H1 (cell line): ENCODE results near the gene PEAK3. TPM values are rescaled to one million over a fixed set of nuclear protein-coding genes. Genes with fewer than 3 reads are reported as not detected.

Experiments used
- CTCF ChIA-PET: fragments of 300-600 bp; sonication (Branson Sonifier 250); formaldehyde crosslinking; loops from one replicate; lab custom pipeline; 2021; ENCODE audit not compliant: partially characterized antibody; lab: Charles Lee
- POLR2A ChIA-PET: fragments of 300-600 bp; sonication (Branson Sonifier 250); formaldehyde crosslinking; loops from one replicate; lab custom pipeline; 2021; ENCODE audit warnings: inconsistent platforms; ENCODE audit not compliant: partially characterized antibody; lab: Charles Lee
- DNase-seq, 2 experiments: peaks; one replicate each; pipeline versions ENCODE4 v3.0.0 to v3.0.0-alpha.2; 2010 to 2022; ENCODE audit warnings: low spot score in 2 of 2, low read depth in 1 of 2, mixed read lengths in 1 of 2
- FAIRE-seq: peaks from 2 replicates; lab custom pipeline; 2011; peaks lifted over from hg19 to GRCh38; lab: Jason Lieb, UNC
- H2AFZ ChIP-seq: 2 replicates; pipeline ENCODE4 v1.8.1; 2012; ENCODE audit warnings: low read length, inconsistent platforms
- H2AK5ac ChIP-seq: 2 replicates; pipeline ENCODE4 v1.6.1; 2013; ENCODE audit warnings: low read depth, low read length
- H2BK120ac ChIP-seq: replicated peaks from 2 replicates; pipeline ENCODE3; 2013; ENCODE audit warnings: low read depth, low read length, inconsistent platforms
- H2BK12ac ChIP-seq: 2 replicates; pipeline ENCODE4 v1.6.1; 2013; ENCODE audit warnings: low read depth, low read length
- H2BK15ac ChIP-seq: 2 replicates; pipeline ENCODE4 v1.6.1; 2013; ENCODE audit warnings: low read length
- H2BK20ac ChIP-seq: 2 replicates; pipeline ENCODE4 v1.6.1; 2013; ENCODE audit warnings: low read length
- H2BK5ac ChIP-seq: 2 replicates; pipeline ENCODE4 v1.6.1; 2013; ENCODE audit warnings: low read depth, low read length
- H3K14ac ChIP-seq: 2 replicates; pipeline ENCODE4 v1.6.1; 2013; ENCODE audit warnings: inconsistent platforms; ENCODE audit not compliant: insufficient read length
- H3K18ac ChIP-seq: 2 replicates; pipeline ENCODE4 v1.6.1; 2013; ENCODE audit warnings: low read length; ENCODE audit errors: extremely low read depth
- H3K23ac ChIP-seq: 2 replicates; pipeline ENCODE4 v1.6.1; 2013; ENCODE audit warnings: inconsistent platforms; ENCODE audit not compliant: insufficient read length
- H3K23me2 ChIP-seq: 2 replicates; pipeline ENCODE4 v1.6.1; 2013; ENCODE audit warnings: low read depth, low read length
- H3K27ac ChIP-seq: 2 replicates; pipeline ENCODE4 v1.6.1; 2011; ENCODE audit warnings: low read depth, low read length, inconsistent platforms
- H3K27me3 ChIP-seq, 4 experiments: replicated peaks in 1 of 4; 1 replicate in 1 of 4; 2 replicates in 3 of 4; pipeline versions ENCODE4 v1.6.1 to v1.8.1; 2011 to 2013; ENCODE audit warnings: low read length in 3 of 4, mild to moderate bottlenecking in 3 of 4, inconsistent platforms in 2 of 4, mixed read lengths in 2 of 4, moderate library complexity in 1 of 4; ENCODE audit not compliant: control insufficient read depth in 3 of 4, insufficient read depth in 3 of 4; ENCODE audit errors: extremely low read depth in 1 of 4
- H3K36me3 ChIP-seq, 4 experiments: 2 replicates each; pipeline versions ENCODE4 v1.6.1 to v1.8.1; 2011 to 2013; ENCODE audit warnings: mild to moderate bottlenecking in 4 of 4, low read length in 3 of 4, moderate library complexity in 2 of 4, control low read depth in 1 of 4, inconsistent platforms in 1 of 4; ENCODE audit not compliant: insufficient read depth in 4 of 4, control insufficient read depth in 2 of 4
- H3K4ac ChIP-seq: replicated peaks from 2 replicates; pipeline ENCODE3; 2013; ENCODE audit warnings: low read length, low read depth, mixed read lengths, inconsistent platforms; ENCODE audit not compliant: insufficient read length
- H3K4me1 ChIP-seq, 4 experiments: replicated peaks in 1 of 4; 1 replicate in 1 of 4; 2 replicates in 3 of 4; pipeline versions ENCODE4 v1.6.1 to v1.8.1; 2011 to 2013; ENCODE audit warnings: low read length in 3 of 4, inconsistent platforms in 2 of 4, mixed read lengths in 1 of 4; ENCODE audit not compliant: insufficient read depth in 4 of 4, control insufficient read depth in 3 of 4
- H3K4me2 ChIP-seq, 2 experiments: 2 replicates each; pipeline versions ENCODE4 v1.6.1 to v1.8.1; 2011 to 2013; ENCODE audit warnings: low read depth in 2 of 2, low read length in 2 of 2, control low read depth in 1 of 2, inconsistent platforms in 1 of 2, mild to moderate bottlenecking in 1 of 2; ENCODE audit not compliant: insufficient read depth in 1 of 2
- H3K4me3 ChIP-seq, 4 experiments: fragments of 200-600, 300-600 bp in 1 of 4; sonication (generic), shearing (Covaris generic), sonication (Bioruptor Twin) in 1 of 4; 2 replicates each; pipeline versions ENCODE4 v1.5.1 to v1.8.1; 2011 to 2016; ENCODE audit warnings: low read length in 4 of 4, low read depth in 3 of 4, control low read depth in 2 of 4, inconsistent platforms in 2 of 4, mild to moderate bottlenecking in 2 of 4, mixed read lengths in 1 of 4, moderate library complexity in 1 of 4; ENCODE audit not compliant: insufficient read depth in 2 of 4; ENCODE audit errors: extremely low read depth in 1 of 4
- H3K56ac ChIP-seq: replicated peaks from 2 replicates; pipeline ENCODE3; 2013; ENCODE audit warnings: low read depth, mild to moderate bottlenecking, mixed read lengths, low read length, inconsistent platforms; ENCODE audit not compliant: insufficient read length
- H3K79me1 ChIP-seq: 2 replicates; pipeline ENCODE4 v1.6.1; 2013; ENCODE audit warnings: low read depth, low read length, control low read depth
- H3K79me2 ChIP-seq, 2 experiments: 2 replicates each; pipeline versions ENCODE4 v1.6.1 to v1.8.1; 2012 to 2013; ENCODE audit warnings: low read length in 2 of 2, mild to moderate bottlenecking in 2 of 2, inconsistent platforms in 1 of 2; ENCODE audit not compliant: insufficient read depth in 2 of 2, control insufficient read depth in 1 of 2
- H3K9ac ChIP-seq, 4 experiments: replicated peaks in 1 of 4; 1 replicate in 1 of 4; 2 replicates in 3 of 4; pipeline versions ENCODE4 v1.6.1 to v1.8.1; 2011 to 2013; ENCODE audit warnings: low read depth in 3 of 4, low read length in 3 of 4, control low read depth in 2 of 4, mild to moderate bottlenecking in 2 of 4, moderate library complexity in 2 of 4, inconsistent platforms in 1 of 4; ENCODE audit errors: extremely low read depth in 1 of 4
- H3K9me3 ChIP-seq, 2 experiments: 2 replicates each; pipeline versions ENCODE4 v1.6.1 to v1.8.1; 2012 to 2013; ENCODE audit warnings: mild to moderate bottlenecking in 2 of 2, moderate library complexity in 2 of 2, control low read depth in 1 of 2, inconsistent platforms in 1 of 2, low read depth in 1 of 2, low read length in 1 of 2, mixed read lengths in 1 of 2; ENCODE audit not compliant: insufficient read depth in 2 of 2
- H4K20me1 ChIP-seq, 2 experiments: replicated peaks in 1 of 2; 2 replicates each; pipeline versions ENCODE3 to v1.8.1; 2011 to 2013; ENCODE audit warnings: inconsistent platforms in 2 of 2, low read length in 2 of 2, mild to moderate bottlenecking in 1 of 2; ENCODE audit not compliant: insufficient read depth in 2 of 2, control insufficient read depth in 1 of 2
- H4K5ac ChIP-seq: 2 replicates; pipeline ENCODE4 v1.6.1; 2013; ENCODE audit warnings: low read length, low read depth, mixed read lengths, inconsistent platforms; ENCODE audit not compliant: insufficient read length
- H4K8ac ChIP-seq: 2 replicates; pipeline ENCODE4 v1.8.0; 2013; ENCODE audit warnings: mild to moderate bottlenecking, moderate library complexity, low read length, inconsistent platforms; ENCODE audit not compliant: insufficient read depth; ENCODE audit errors: extremely low read depth
- H4K91ac ChIP-seq: replicated peaks from 2 replicates; pipeline ENCODE3; 2013; ENCODE audit warnings: low read length, mixed read lengths, inconsistent platforms; ENCODE audit not compliant: insufficient read length
- EGR1 ChIP-seq: IDR thresholded peaks from 2 replicates; pipeline ENCODE4 v1.6.1; 2011; ENCODE audit warnings: low read depth, low read length, borderline replicate concordance
- GABPA ChIP-seq: IDR thresholded peaks from 2 replicates; pipeline ENCODE4 v1.6.1; 2011; ENCODE audit warnings: mild to moderate bottlenecking, low read length, moderate library complexity, borderline replicate concordance; ENCODE audit not compliant: insufficient read depth
- GTF2F1 ChIP-seq: IDR thresholded peaks from 2 replicates; pipeline ENCODE4 v1.6.1; 2012; ENCODE audit warnings: low read depth, low read length, improper control_type of control experiment, borderline replicate concordance
- KDM1A ChIP-seq: fragments of 200-600, 300-600 bp; sonication (generic); IDR thresholded peaks from 2 replicates; pipeline ENCODE4 v1.7.1; 2016; ENCODE audit warnings: mild to moderate bottlenecking, low read length, borderline replicate concordance
- SP1 ChIP-seq: IDR thresholded peaks from 2 replicates; pipeline ENCODE4 v1.6.1; 2011; ENCODE audit warnings: low read depth, low read length
- SRF ChIP-seq: IDR thresholded peaks from 2 replicates; pipeline ENCODE4 v1.6.1; 2011; ENCODE audit warnings: mild to moderate bottlenecking, low read depth, low read length, moderate library complexity
- TCF12 ChIP-seq: IDR thresholded peaks from 2 replicates; pipeline ENCODE4 v1.6.1; 2011; ENCODE audit warnings: low read depth, mild to moderate bottlenecking, low read length
- ZNF274 ChIP-seq: IDR thresholded peaks from 2 replicates; pipeline ENCODE4 v1.7.0; 2012; ENCODE audit warnings: low read length, borderline replicate concordance; ENCODE audit errors: extremely low read depth
- WGBS, 2 experiments: shearing (Covaris generic) in 1 of 2; methylation state at CpG; one replicate each; pipeline versions ENCODE4 v1.1.6 to v1.1.7; 2013 to 2015; ENCODE audit warnings: low lambda C conversion rate in 2 of 2, mixed read lengths in 2 of 2, inconsistent platforms in 1 of 2, low coverage in 1 of 2, missing lambda C conversion rate in 1 of 2; ENCODE audit not compliant: insufficient replicate concordance in 2 of 2, insufficient coverage in 1 of 2, insufficient read length in 1 of 2; ENCODE audit errors: extremely low coverage in 1 of 2, missing lambda C conversion rate in 1 of 2; 5-methylcytosine and 5-hydroxymethylcytosine counted together
- polyA plus RNA-seq, 7 experiments: library from polyadenylated mRNA; depleted of rRNA in 3 of 7; stranded (reverse) in 5 of 7; unstranded in 2 of 7; fragments of >200 nt in 5 of 7; fragments of 200-250 nt in 2 of 7; gene quantifications; 1 replicate in 5 of 7; 2 replicates in 1 of 7; 4 replicates in 1 of 7; pipeline versions ENCODE4 v1.2.1 to v1.2.3, GENCODE V29; 2011 to 2013; ENCODE audit warnings: missing spikeins in 2 of 7, mixed read lengths in 2 of 7
- total RNA-seq: library from RNA; stranded (reverse); fragmentation: NEBNext Ultra II Directional; extraction: Animal tissue kit (Norgen Biotek cat#: 25700); gene quantifications from 2 replicates; pipeline ENCODE4 v1.2.1, GENCODE V29; 2021

Gene PEAK3
- total and polyA plus RNA-seq, 2 of the 8 experiments (the other 6 are each of a cell fraction or from before 2014, with no cell fraction given) = not detected

GRCh38 chr19:2283835-2284507 is 2.0 kb upstream of the PEAK3 start:
- no peak for FAIRE-seq
- Histone ChIP-seq H2BK20ac (no peak overlapping the region), H2AFZ (no peak overlapping the region), H4K20me1 (peaks cover 0 to 9% of the 10 kb centered on the region in 2 experiments), H4K91ac (no peak overlapping the region), H2BK5ac (no peak overlapping the region), H3K79me2 (no peaks in the 10 kb centered on the region), H3K27me3 (peaks cover 4 to 40% (median 32%) of the 10 kb centered on the region in 4 experiments), H3K9me3 (no peaks in the 10 kb centered on the region), H3K9ac (no peak overlapping the region), H3K23me2 (peaks cover 5% of the 10 kb centered on the region; the same call in 1 of the 2 replicates), H3K36me3 (no peaks in the 10 kb centered on the region), H3K4me1 (peaks cover 0 to 5% (median 0%) of the 10 kb centered on the region in 4 experiments; a peak in 2 of 7 replicates), H3K14ac (no peak overlapping the region), H2BK12ac (no peak overlapping the region), H3K4me3 (no peak overlapping the region), H2BK15ac (no peak overlapping the region), H2AK5ac (no peak overlapping the region), H3K27ac (no peak overlapping the region), H3K18ac (no peak overlapping the region), H4K5ac (no peak overlapping the region), H2BK120ac (no peak overlapping the region), H3K4ac (no peak overlapping the region), H3K23ac (no peak overlapping the region), H3K4me2 (no peak overlapping the region), H3K56ac (no peak overlapping the region), H4K8ac (no peak overlapping the region), H3K79me1 (no peaks in the 10 kb centered on the region)
- ChIA-PET POLR2A (interaction anchor here (1.0 to 1.3 kb wide), 3 partner anchors 7 to 21 kb away, joined by 3 to 5 read pairs (median 3); no protein-coding TSS in a partner anchor), CTCF (interaction anchor here (0.7 to 2.5 kb wide), 6 partner anchors 8 to 50 kb away, joined by 3 to 11 read pairs (median 4); no protein-coding TSS in a partner anchor)
- TF ChIP-seq TCF12 (no peak), GTF2F1 (no peak), KDM1A (peak; percentile 50; the same call in 1 of the 2 replicates), ZNF274 (no peak), SRF (no peak), EGR1 (no peak), GABPA (no peak), SP1 (no peak)
- no peak for DNase-seq
- WGBS, 2 experiments = 97% methylated on average over 8 of the region's 8 CpGs; no CpG with 5 or more reads in 1 of the 2 experiments
